GM12878 (cell line): ENCODE measurements around the gene SNAI3. TPM values are rescaled to one million over a fixed set of nuclear protein-coding genes. Genes with fewer than 3 reads are reported as not detected.

ENCODE experiments used
- ATAC-seq: fragments of 200-7000 bp; cut with Tn5 transposase; 3 replicates; pipeline ENCODE4 v1.9.1; 2020; ENCODE audit warnings: mild to moderate bottlenecking, moderate library complexity
- BruUV-seq: library from RNA; stranded (reverse); fragments of 400-500 nt; replicated peaks from 2 replicates; lab custom pipeline; 2021; lab: Mats Ljungman, UMichigan
- CTCF ChIA-PET: fragments of 300-600 bp; sonication (Branson Sonifier 250); formaldehyde crosslinking; extraction: SDS; loops from one replicate; lab custom pipeline; 2021; ENCODE audit warnings: inconsistent platforms; lab: Yijun Ruan, JAX
- POLR2A ChIA-PET: fragments of 350-600 bp; formaldehyde crosslinking; extraction: SDS; loops from one replicate; lab custom pipeline; 2021; ENCODE audit warnings: inconsistent platforms; lab: Charles Lee
- RAD21 ChIA-PET: fragments of 300-600 bp; sonication (Branson Sonifier 250); formaldehyde crosslinking; loops from one replicate; lab custom pipeline; 2023; ENCODE audit warnings: antibody characterized with exemption; ENCODE audit not compliant: unreplicated experiment; lab: Charles Lee
- SMC1A ChIA-PET: fragments of 300-600 bp; sonication (Branson Sonifier 250); formaldehyde crosslinking; loops from one replicate; lab custom pipeline; 2023; ENCODE audit not compliant: unreplicated experiment, uncharacterized antibody; lab: Charles Lee
- DNase-seq: peaks from one replicate; pipeline ENCODE4 v3.0.0-alpha.2; 2011; ENCODE audit warnings: low read depth, low spot score
- FAIRE-seq: peaks from 3 replicates; lab custom pipeline; 2011; peaks lifted over from hg19 to GRCh38; lab: Jason Lieb, UNC
- H2AFZ ChIP-seq: 2 replicates; pipeline ENCODE4 v1.6.0; 2011; ENCODE audit warnings: low read depth, low read length, control low read depth; ENCODE audit not compliant: control insufficient read depth
- H3K27ac ChIP-seq: 2 replicates; pipeline ENCODE4 v1.5.1; 2011; ENCODE audit warnings: control low read depth; ENCODE audit not compliant: control insufficient read depth, insufficient read depth
- H3K27me3 ChIP-seq, 2 experiments: replicated peaks in 1 of 2; 2 replicates each; pipeline versions ENCODE4 v1.6.0 to v1.6.1; 2011; ENCODE audit warnings: low read length in 1 of 2; ENCODE audit not compliant: control insufficient read depth in 2 of 2, insufficient read depth in 2 of 2
- H3K36me3 ChIP-seq, 2 experiments: 2 replicates each; pipeline ENCODE4 v1.5.1; 2011; ENCODE audit warnings: low read length in 1 of 2; ENCODE audit not compliant: control insufficient read depth in 2 of 2, insufficient read depth in 2 of 2
- H3K4me1 ChIP-seq: 2 replicates; pipeline ENCODE4 v1.6.1; 2011; ENCODE audit warnings: mild to moderate bottlenecking, low read length, moderate library complexity, mixed read lengths; ENCODE audit not compliant: control insufficient read depth, insufficient read depth
- H3K4me2 ChIP-seq: 2 replicates; pipeline ENCODE4 v1.6.0; 2011; ENCODE audit warnings: control low read depth; ENCODE audit not compliant: control insufficient read depth, insufficient read depth
- H3K4me3 ChIP-seq: fragments of 200-600 bp; sonication (generic); 2 replicates; pipeline ENCODE4 v1.5.1; 2016
- H3K79me2 ChIP-seq: 2 replicates; pipeline ENCODE4 v1.6.0; 2011; ENCODE audit warnings: low read length; ENCODE audit not compliant: control insufficient read depth, insufficient read depth
- H3K9ac ChIP-seq: 2 replicates; pipeline ENCODE4 v1.8.0; 2011; ENCODE audit warnings: low read length, control low read depth, mixed read lengths; ENCODE audit not compliant: control insufficient read depth, insufficient read depth
- H3K9me3 ChIP-seq: replicated peaks from 3 replicates; pipeline ENCODE4 v1.5.1; 2011; ENCODE audit warnings: mild to moderate bottlenecking, low read length; ENCODE audit not compliant: control insufficient read depth, insufficient read depth
- H4K20me1 ChIP-seq: 2 replicates; pipeline ENCODE4 v1.6.0; 2011; ENCODE audit not compliant: control insufficient read depth, insufficient read depth
- ATF7 ChIP-seq: fragments of 450-650 bp; IDR thresholded peaks from 2 replicates; pipeline ENCODE4 v1.6.1; 2016; ENCODE audit warnings: low read depth, mild to moderate bottlenecking
- BCL11A ChIP-seq: IDR thresholded peaks from 2 replicates; pipeline ENCODE4 v1.6.1; 2011; ENCODE audit warnings: low read depth, low read length
- BHLHE40 ChIP-seq, 2 experiments: fragments of 450-650 bp in 1 of 2; IDR thresholded peaks; 2 replicates each; pipeline ENCODE4 v1.6.1; 2011 to 2017; ENCODE audit warnings: low read depth in 2 of 2, borderline replicate concordance in 1 of 2, improper control_type of control experiment in 1 of 2, low read length in 1 of 2, mild to moderate bottlenecking in 1 of 2
- EED ChIP-seq: sonication (generic); IDR thresholded peaks from 2 replicates; pipeline ENCODE4 v1.6.1; 2016; ENCODE audit warnings: antibody characterized with exemption, low read depth
- JUNB ChIP-seq: IDR thresholded peaks from 2 replicates; pipeline ENCODE4 v1.6.1; 2016; ENCODE audit warnings: antibody characterized with exemption, mild to moderate bottlenecking
- MTA2 ChIP-seq: fragments of 450-650 bp; IDR thresholded peaks from 2 replicates; pipeline ENCODE4 v1.6.1; 2016; ENCODE audit warnings: low read depth, mild to moderate bottlenecking, moderate library complexity
- NFYB ChIP-seq: IDR thresholded peaks from 2 replicates; pipeline ENCODE4 v1.6.1; 2011; ENCODE audit warnings: low read depth, mild to moderate bottlenecking, low read length, improper control_type of control experiment, moderate library complexity; ENCODE audit not compliant: insufficient read depth
- PAX8 ChIP-seq: fragments of 450-650 bp; IDR thresholded peaks from 2 replicates; pipeline ENCODE4 v1.6.1; 2017; ENCODE audit warnings: mild to moderate bottlenecking, moderate library complexity
- PKNOX1 ChIP-seq: fragments of 450-650 bp; IDR thresholded peaks from 2 replicates; pipeline ENCODE4 v1.6.1; 2016; ENCODE audit warnings: mild to moderate bottlenecking
- POLR2A ChIP-seq: IDR thresholded peaks from 2 replicates; pipeline ENCODE4 v1.6.1; 2011; ENCODE audit warnings: low read depth, mild to moderate bottlenecking, low read length
- SREBF1 ChIP-seq: IDR thresholded peaks from 2 replicates; pipeline ENCODE4 v1.6.1; 2012; ENCODE audit warnings: mild to moderate bottlenecking, low read length
- TARDBP ChIP-seq: IDR thresholded peaks from 2 replicates; pipeline ENCODE4 v1.6.1; 2016; ENCODE audit warnings: borderline replicate concordance
- ZBTB4 ChIP-seq: fragments of 450-650 bp; formaldehyde crosslinking; IDR thresholded peaks from 2 replicates; pipeline ENCODE4 v1.4.0; 2022; ENCODE audit warnings: mild to moderate bottlenecking, moderate library complexity
- ZNF592 ChIP-seq: fragments of 450-650 bp; IDR thresholded peaks from 2 replicates; pipeline ENCODE4 v1.6.1; 2017; ENCODE audit warnings: mild to moderate bottlenecking, moderate library complexity
- WGBS: methylation state at CpG from one replicate; pipeline ENCODE4 v1.1.6; 2016; ENCODE audit warnings: low lambda C conversion rate; ENCODE audit not compliant: insufficient replicate concordance, insufficient coverage; ENCODE audit errors: missing lambda C conversion rate; 5-methylcytosine and 5-hydroxymethylcytosine counted together
- in situ Hi-C: fragments of 300-500 bp; cut with MboI; formaldehyde crosslinking; loops from 9 replicates; pipeline ENCODE4 v1.14.3; 2018; ENCODE audit warnings: mixed read lengths
- intact Hi-C: fragments of 100-400 bp; cut with micrococcal nuclease; formaldehyde crosslinking; loops from one replicate; pipeline ENCODE4 v1.14.2; 2022; ENCODE audit not compliant: unreplicated experiment
- polyA plus RNA-seq, 11 experiments: library from polyadenylated mRNA; depleted of rRNA in 4 of 11; unstranded in 6 of 11; stranded (reverse) in 5 of 11; fragments of >200 nt; fragmentation: Nextera tagmentation in 4 of 11; fragmentation: Illumina TruSeq in 1 of 11; extraction: Ambion mirVana in 4 of 11; extraction: Trizol in 1 of 11; gene quantifications; 1 replicate in 1 of 11; 2 replicates in 10 of 11; pipeline versions ENCODE4 v1.2.1 to v1.2.3, GENCODE V29; 2011 to 2016; ENCODE audit warnings: inconsistent platforms in 2 of 11, missing spikeins in 2 of 11, low read depth in 1 of 11
- total RNA-seq, 4 experiments: library from RNA; depleted of rRNA in 3 of 4; stranded (reverse); fragments of >200 nt in 3 of 4; fragmentation: Illumina TruSeq in 1 of 4; extraction: Trizol in 1 of 4; gene quantifications; 2 replicates each; pipeline versions ENCODE4 v1.2.1 to v1.2.3, GENCODE V29; 2013 to 2021
- TF ChIP-seq, protein P1 (sequence below): IDR thresholded peaks from 2 replicates; pipeline ENCODE4 v1.6.1; 2011; ENCODE audit warnings: low read depth, mild to moderate bottlenecking, low read length, moderate library complexity, borderline replicate concordance; ENCODE audit errors: extremely low read depth

The SNAI3 gene
- total and polyA plus RNA-seq, 10 of the 15 experiments (the other 5 are each of a cell fraction or from before 2014, with no cell fraction given): 0.21 to 7.4 (median 3.0) TPM

- H3K4me2 ChIP-seq: no peak overlapping the region
- no peak overlapping the region for H2AFZ ChIP-seq
- no TSS peak for BruUV-seq
- CTCF ChIA-PET: interaction anchor here (1.0 to 1.1 kb wide), 2 partner anchors 11 to 22 kb away, joined by 3 read pairs; partner anchors contain the start of gene MVD
- ATAC-seq: peak; percentile 75
- H3K4me3 ChIP-seq: no peak overlapping the region
- FAIRE-seq: no peak
- RAD21 ChIA-PET: no interaction called here
- in situ Hi-C loops (no loop called here), intact Hi-C loops (no loop called here)
- H3K9me3 ChIP-seq: no peaks in the 10 kb centered on the region
- no peak overlapping the region for H3K27ac ChIP-seq
- POLR2A ChIA-PET: interaction anchor here (0.7 kb wide), 1 partner anchor 10 kb away, joined by 3 read pairs; no protein-coding TSS in a partner anchor
- H3K9ac ChIP-seq: no peak overlapping the region
- no peaks in the 10 kb centered on the region for H3K79me2 ChIP-seq
- no peak for DNase-seq
- SMC1A ChIA-PET: interaction anchor here (0.7 kb wide), 1 partner anchor 9 kb away, joined by 3 read pairs; no protein-coding TSS in a partner anchor
- no peaks in the 10 kb centered on the region for H4K20me1 ChIP-seq
- H3K4me1 ChIP-seq: no peaks in the 10 kb centered on the region; the same call in 1 of the 2 replicates
- 44% methylated on average over 19 of the region's 19 CpGs for WGBS
- H3K27me3 ChIP-seq: no peaks in the 10 kb centered on the region
- H3K36me3 ChIP-seq: no peaks in the 10 kb centered on the region
- peak; percentile 62; the same call in 1 of the 2 replicates for TF ChIP-seq EED
- no peak for TF ChIP-seq MTA2
- TF ChIP-seq JUNB: peak; percentile 70
- TF ChIP-seq, protein P1, sequence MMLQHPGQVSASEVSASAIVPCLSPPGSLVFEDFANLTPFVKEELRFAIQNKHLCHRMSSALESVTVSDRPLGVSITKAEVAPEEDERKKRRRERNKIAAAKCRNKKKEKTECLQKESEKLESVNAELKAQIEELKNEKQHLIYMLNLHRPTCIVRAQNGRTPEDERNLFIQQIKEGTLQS: no peak
- no peak for TF ChIP-seq NFYB
- TF ChIP-seq BCL11A: 0 out of 2 replicates have a peak, but pooled peaks have one; percentile 6
- TF ChIP-seq ATF7: peak; percentile 52; the same call in 1 of the 2 replicates
- TF ChIP-seq PKNOX1: peak; percentile 7; the same call in 1 of the 2 replicates
- no peak for TF ChIP-seq POLR2A
- TF ChIP-seq ZBTB4 (CRISPR knock-in tag): no peak
- no peak for TF ChIP-seq PAX8
- TF ChIP-seq SREBF1: no peak
- 0 out of 4 replicates have a peak, but pooled peaks of 1 of the 2 experiments have one; percentile 18 for TF ChIP-seq BHLHE40 (IDR thresholded peaks at IDR 0.05; ENCODE audit: borderline replicate concordance in 1 of 2, low read depth in 2 of 2, low read length in 1 of 2)
- TF ChIP-seq TARDBP: no peak
- no peak for TF ChIP-seq ZNF592
These were observed 12.5 kb downstream of the SNAI3 start for GRCh38 chr16:88673716-88674379.
